Chondrocyte (in vitro differentiated cells): ENCODE measurements around the gene HCK. TPM values are rescaled to one million over a fixed set of nuclear protein-coding genes. Genes with fewer than 3 reads are reported as not detected.

Source experiments
- DNase-seq: peaks from one replicate; pipeline ENCODE4 v3.0.0; 2021; ENCODE audit warnings: mixed read lengths, low spot score
- H3K27ac Mint-ChIP-seq: one replicate; pipeline ENCODE4 v1.8.0; 2021; ENCODE audit warnings: mild to moderate bottlenecking, moderate library complexity, mixed read lengths; ENCODE audit not compliant: unreplicated experiment
- H3K27me3 Mint-ChIP-seq: 2 replicates; pipeline ENCODE4 v1.8.0; 2021; ENCODE audit warnings: low read depth, mixed read lengths
- H3K36me3 Mint-ChIP-seq: 2 replicates; pipeline ENCODE4 v1.8.0; 2021; ENCODE audit warnings: low read depth, mixed read lengths
- H3K4me1 Mint-ChIP-seq: 2 replicates; pipeline ENCODE4 v1.8.0; 2021; ENCODE audit warnings: low read depth, mild to moderate bottlenecking, mixed read lengths
- H3K4me3 Mint-ChIP-seq: one replicate; pipeline ENCODE4 v1.8.0; 2021; ENCODE audit warnings: mild to moderate bottlenecking, moderate library complexity, mixed read lengths; ENCODE audit not compliant: unreplicated experiment
- H3K9me3 Mint-ChIP-seq: 2 replicates; pipeline ENCODE4 v1.8.0; 2021; ENCODE audit warnings: low read depth, mixed read lengths
- total RNA-seq: library from RNA; stranded (reverse); gene quantifications from 3 replicates; pipeline ENCODE4 v1.2.1, GENCODE V29; 2021
- TF ChIP-seq, protein P1 (sequence below): fragments of 200-600 bp; sonication (generic); IDR thresholded peaks from 2 replicates; pipeline ENCODE4 v1.5.0; 2021; ENCODE audit warnings: antibody characterized with exemption, mild to moderate bottlenecking, moderate library complexity

Gene HCK
- total RNA-seq, 1 donor from 2014 or later, result not detected

DNA sequence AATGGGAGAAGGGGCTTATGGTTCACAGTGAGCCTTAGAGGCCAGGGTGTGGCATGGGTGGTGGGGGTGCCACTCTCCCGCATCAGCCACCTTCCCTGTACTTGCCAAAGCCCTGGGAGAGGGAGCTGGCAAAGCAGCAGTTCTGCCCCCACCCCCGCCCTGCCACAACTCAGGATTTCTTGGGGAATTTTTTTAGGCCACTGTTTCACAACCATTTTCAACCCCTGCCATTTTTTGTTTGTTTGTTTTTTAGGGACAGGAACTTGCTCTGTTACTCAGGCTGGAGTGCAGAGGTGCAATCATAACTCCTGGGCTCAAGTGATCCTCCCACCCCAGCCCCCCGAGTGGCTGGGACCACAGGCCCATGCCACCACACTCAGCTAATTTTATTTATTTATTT, 35.0 kb downstream of the HCK start:
- no peak overlapping the region for H3K27ac Mint-ChIP-seq
- H3K27me3 Mint-ChIP-seq, result peaks cover 31% of the 10 kb centered on the region
- TF ChIP-seq, protein P1, sequence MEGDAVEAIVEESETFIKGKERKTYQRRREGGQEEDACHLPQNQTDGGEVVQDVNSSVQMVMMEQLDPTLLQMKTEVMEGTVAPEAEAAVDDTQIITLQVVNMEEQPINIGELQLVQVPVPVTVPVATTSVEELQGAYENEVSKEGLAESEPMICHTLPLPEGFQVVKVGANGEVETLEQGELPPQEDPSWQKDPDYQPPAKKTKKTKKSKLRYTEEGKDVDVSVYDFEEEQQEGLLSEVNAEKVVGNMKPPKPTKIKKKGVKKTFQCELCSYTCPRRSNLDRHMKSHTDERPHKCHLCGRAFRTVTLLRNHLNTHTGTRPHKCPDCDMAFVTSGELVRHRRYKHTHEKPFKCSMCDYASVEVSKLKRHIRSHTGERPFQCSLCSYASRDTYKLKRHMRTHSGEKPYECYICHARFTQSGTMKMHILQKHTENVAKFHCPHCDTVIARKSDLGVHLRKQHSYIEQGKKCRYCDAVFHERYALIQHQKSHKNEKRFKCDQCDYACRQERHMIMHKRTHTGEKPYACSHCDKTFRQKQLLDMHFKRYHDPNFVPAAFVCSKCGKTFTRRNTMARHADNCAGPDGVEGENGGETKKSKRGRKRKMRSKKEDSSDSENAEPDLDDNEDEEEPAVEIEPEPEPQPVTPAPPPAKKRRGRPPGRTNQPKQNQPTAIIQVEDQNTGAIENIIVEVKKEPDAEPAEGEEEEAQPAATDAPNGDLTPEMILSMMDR, result no peak

DNA sequence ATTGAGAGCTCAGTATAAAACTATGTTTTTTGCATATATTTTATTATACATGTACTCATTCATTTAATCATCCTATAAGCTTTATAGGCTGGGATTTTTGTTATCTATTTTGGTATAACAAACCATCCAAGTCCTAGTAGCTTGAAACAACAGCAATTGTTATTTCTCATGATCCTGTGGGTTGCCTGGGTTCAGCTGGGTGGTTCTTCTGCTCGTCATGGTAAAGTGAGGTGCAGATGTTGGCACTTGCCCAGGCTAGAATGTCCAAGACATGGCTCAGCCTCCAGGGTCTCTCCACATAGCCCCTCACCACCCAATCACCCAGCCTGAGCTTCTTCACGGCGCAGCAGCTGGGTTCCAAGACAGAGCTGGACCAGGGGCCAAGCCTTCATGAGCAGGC, 36.7 kb downstream of the HCK start:
- DNase-seq, result no peak
- TF ChIP-seq, protein P1, result no peak
- Mint-ChIP-seq H3K27me3 (peaks cover 23% of the 10 kb centered on the region), H3K36me3 (no peaks in the 10 kb centered on the region), H3K27ac (no peak overlapping the region), H3K4me3 (no peak overlapping the region), H3K9me3 (no peaks in the 10 kb centered on the region), H3K4me1 (peaks cover 5% of the 10 kb centered on the region)

More for the DNA sequence above, 35.0 kb downstream of the HCK start:
- H3K4me1 Mint-ChIP-seq, result peaks cover 5% of the 10 kb centered on the region
- no peaks in the 10 kb centered on the region for H3K36me3 Mint-ChIP-seq
- no peak overlapping the region for H3K4me3 Mint-ChIP-seq
- DNase-seq, result no peak
- no peaks in the 10 kb centered on the region for H3K9me3 Mint-ChIP-seq

DNA sequence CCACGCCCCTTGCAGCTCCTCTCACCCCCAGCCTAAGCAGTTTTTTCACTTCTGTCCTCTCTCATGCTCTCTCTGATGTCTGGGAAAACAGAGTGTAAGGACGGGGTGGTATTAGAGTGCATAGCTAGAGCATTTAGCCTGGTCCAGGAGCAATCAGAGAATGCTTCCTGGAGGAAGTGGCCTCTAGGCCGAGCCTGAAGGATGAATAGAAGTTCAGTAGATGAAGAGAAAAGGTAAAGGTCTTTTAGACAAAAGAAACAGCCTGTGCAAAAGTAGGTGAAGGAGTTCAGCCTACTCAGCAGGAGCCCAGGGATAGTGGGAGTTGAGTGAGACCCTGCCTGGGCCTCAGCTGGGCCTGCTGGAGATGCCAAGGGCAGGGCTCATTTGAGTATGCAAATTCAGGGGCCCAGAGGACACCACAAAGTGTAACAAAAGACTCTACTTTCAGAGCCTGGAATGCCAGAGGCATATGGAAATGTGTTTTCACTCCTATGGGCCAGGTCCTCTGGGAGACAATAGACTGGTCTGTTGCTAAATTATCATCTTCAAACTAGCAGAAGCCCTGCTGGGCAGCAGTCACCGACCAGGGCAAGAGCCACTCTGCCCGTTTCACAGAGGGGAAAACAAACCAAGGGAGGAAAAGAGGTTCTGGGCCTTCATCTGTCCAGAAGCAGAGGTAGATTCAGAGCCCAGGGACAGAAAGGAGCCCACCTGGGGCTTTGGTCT, 37.8 kb downstream of the HCK start:
- Mint-ChIP-seq H3K36me3 (no peaks in the 10 kb centered on the region), H3K9me3 (no peaks in the 10 kb centered on the region), H3K4me1 (peaks cover 5% of the 10 kb centered on the region), H3K4me3 (no peak overlapping the region), H3K27ac (no peak overlapping the region), H3K27me3 (peaks cover 26% of the 10 kb centered on the region)
- no peak for DNase-seq
- TF ChIP-seq, protein P1, result no peak

DNA sequence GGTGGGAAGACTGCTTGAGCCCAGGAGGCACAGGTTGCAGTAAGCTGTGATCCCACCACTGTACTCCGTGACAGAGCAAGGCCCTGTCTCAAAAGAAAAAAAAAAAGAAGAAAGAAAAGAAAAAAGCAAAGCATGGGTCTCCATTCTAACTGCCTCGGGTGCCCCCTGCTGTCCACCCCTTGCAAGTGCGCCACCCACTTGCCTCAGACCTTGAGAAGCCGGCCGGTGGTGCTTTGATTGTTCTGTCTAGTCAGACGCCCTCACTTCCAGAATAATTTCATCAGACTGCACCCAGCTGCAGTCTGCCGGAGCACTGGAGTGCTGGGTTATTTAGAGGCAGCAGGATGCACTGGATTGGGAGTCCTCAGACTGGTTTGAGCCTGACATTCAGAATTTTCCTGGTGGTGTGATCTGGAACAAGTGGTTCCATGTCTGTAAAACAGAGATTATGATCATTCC, 39.9 kb downstream of the HCK start:
- peaks cover 23% of the 10 kb centered on the region for H3K27me3 Mint-ChIP-seq
- TF ChIP-seq, protein P1, result peak; percentile 98
- no peak for DNase-seq
- H3K36me3 Mint-ChIP-seq, result no peaks in the 10 kb centered on the region
- no peaks in the 10 kb centered on the region for H3K9me3 Mint-ChIP-seq
- H3K4me3 Mint-ChIP-seq, result no peak overlapping the region
- H3K4me1 Mint-ChIP-seq, result peaks cover 5% of the 10 kb centered on the region
- H3K27ac Mint-ChIP-seq, result peak overlapping the region; percentile 77

DNA sequence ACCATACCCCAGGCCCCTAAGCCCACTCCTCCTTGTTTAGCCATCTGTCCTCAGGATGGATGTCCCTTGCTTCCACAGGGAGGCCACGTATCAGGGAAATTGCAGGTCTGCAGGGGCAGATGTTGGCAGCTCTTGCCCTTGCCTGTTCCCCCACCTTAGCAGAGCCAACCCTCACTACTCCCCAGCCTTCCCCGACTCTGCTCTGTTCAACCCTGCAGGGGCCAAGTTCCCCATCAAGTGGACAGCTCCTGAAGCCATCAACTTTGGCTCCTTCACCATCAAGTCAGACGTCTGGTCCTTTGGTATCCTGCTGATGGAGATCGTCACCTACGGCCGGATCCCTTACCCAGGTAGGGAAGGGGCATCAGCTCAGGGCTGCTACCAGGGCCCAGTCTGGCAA, 46.7 kb downstream of the HCK start:
- TF ChIP-seq, protein P1, result no peak
- peaks cover 68% of the 10 kb centered on the region for H3K27me3 Mint-ChIP-seq
- H3K4me3 Mint-ChIP-seq, result no peak overlapping the region
- no peaks in the 10 kb centered on the region for H3K36me3 Mint-ChIP-seq
- H3K27ac Mint-ChIP-seq, result no peak overlapping the region
- no peaks in the 10 kb centered on the region for H3K9me3 Mint-ChIP-seq
- H3K4me1 Mint-ChIP-seq, result no peaks in the 10 kb centered on the region
- no peak for DNase-seq
